G401 (cell line): ENCODE results near the gene DCAF6. TPM values are rescaled to one million over a fixed set of nuclear protein-coding genes. Genes with fewer than 3 reads are reported as not detected.

Experiments
- DNase-seq: peaks from one replicate; pipeline ENCODE4 v3.0.0-alpha.2; 2015; ENCODE audit warnings: low spot score
- in situ Hi-C: cut with HindIII; loops from 2 replicates; pipeline ENCODE4 v1.10.0; 2016; ENCODE audit warnings: low sequenced_read_pairs, mixed read lengths
- total RNA-seq: library from RNA; depleted of rRNA; stranded (reverse); fragments of >200 nt; shearing (Covaris generic); gene quantifications from 2 replicates; pipeline ENCODE4 v1.2.3, GENCODE V29; 2014

DCAF6 gene
- total RNA-seq, 1 experiment from 2014 or later = 56.2 TPM

DNA sequence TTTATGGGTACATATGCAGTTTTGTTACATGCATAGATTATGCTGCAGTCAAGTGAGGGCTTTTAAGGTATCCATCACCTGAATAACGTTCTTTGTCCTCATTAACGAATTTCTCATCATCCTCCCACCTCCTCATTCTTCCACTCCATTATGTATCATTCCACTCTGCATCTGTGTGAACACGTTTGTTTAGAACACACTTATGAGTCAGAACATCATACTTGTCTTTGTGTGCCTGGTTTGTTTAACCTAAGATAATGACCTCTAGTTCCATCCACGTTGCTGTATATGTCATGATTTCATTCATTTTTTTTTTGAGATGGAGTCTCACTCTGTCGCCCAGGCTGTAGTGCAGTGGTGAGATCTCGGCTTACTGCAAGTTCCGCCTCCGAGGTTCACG lies 7.1 kb downstream of the DCAF6 start:
- no peak for DNase-seq
- in situ Hi-C loops = no loop called here

DNA sequence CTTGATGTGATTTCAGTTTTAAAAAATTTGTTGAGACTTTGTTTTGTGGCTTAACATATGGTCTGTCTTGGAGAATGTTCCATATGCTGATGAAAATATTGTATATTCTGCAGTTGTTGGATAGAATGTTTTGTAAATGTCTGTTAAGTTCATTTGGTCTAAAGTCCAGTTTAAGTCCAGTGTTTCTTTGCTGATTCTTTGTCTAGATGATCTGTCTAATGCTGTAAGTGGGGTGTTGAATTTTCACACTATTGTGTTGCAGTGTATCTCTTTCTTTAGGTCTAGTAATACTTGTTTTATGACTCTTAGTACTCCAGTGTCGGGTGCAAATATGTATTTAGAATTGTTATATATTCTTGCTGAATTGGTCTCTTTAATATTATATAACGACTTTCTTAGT lies 11.2 kb downstream of the DCAF6 start:
- in situ Hi-C loops = no loop called here
- DNase-seq = no peak

DNA sequence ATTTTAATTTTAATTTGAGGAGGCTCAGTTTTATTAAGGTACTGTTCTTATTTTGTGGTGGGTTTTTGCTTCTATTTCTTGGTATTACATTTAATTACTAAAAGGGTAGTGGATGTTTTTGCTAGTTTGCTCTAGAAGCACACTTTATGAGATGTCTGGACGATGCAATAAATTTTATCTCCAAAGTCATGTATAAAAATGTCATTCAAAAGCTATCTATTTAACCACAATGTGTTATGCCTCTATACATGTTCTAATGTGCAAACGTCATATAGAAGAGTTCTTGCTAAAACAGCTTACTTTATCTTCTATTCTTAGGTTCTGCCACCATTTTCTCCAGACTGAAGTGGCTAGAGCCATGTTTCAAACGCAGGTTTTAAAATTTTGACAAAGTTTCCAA lies 13.3 kb downstream of the DCAF6 start:
- no peak for DNase-seq
- in situ Hi-C loops = no loop called here

DNA sequence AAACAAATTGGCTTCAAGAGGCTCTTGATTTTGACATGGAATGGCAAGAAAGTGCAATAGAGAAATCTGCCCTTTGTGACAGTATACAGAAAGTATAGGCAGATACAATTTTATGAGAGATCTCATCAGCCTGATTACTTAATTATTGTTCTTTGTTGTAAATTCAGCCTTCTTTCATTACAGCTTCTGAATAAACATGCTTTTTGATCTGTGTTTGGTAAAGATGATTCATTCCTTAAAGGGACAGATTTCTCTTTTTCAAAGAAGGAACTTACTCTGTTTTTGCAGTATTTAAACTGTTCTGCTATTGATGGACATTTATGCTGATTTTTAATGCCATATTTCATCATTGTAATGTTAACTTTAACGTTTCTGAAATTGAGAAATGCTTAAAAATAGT lies 14.1 kb downstream of the DCAF6 start:
- in situ Hi-C loops = no loop called here
- no peak for DNase-seq

DNA sequence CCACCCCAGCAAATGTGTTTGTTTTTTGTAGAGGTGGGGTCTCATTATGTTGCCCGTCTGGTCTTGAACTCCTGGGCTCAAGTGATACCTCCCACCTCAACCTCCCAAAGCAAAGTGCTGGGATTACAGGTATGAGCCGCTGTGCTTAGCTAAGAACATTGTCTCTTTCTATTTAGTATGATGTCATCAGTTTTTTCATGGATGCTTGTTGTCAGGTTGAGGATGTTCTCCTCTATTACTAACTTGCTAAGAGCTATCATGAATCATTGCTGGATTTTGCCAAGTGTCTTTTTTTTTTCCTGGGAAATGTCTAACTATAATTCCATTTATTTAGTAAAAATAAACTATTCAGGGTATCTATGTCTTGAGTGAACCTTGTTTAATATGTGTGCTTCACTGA lies 19.4 kb downstream of the DCAF6 start:
- no peak for DNase-seq
- in situ Hi-C loops = no loop called here

DNA sequence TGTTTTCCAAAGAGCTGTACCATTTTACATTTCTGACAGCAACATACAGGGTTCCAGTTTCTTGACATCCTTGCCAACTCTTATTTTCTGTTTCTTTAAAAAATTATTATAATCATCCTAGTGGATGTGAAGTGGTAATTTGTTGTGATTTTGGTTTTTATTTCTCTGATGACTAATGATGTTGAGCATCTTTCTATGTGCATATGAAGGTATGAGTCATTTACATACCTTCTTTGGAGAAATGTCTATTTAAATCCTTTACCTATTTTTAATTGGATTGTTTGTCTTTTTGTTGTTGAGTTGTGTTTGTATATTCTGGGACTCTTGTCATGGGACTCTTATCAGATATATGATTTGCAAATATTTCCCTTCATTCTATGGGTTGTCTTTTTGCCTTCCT lies 21.2 kb downstream of the DCAF6 start:
- no peak for DNase-seq
- in situ Hi-C loops = no loop called here

DNA sequence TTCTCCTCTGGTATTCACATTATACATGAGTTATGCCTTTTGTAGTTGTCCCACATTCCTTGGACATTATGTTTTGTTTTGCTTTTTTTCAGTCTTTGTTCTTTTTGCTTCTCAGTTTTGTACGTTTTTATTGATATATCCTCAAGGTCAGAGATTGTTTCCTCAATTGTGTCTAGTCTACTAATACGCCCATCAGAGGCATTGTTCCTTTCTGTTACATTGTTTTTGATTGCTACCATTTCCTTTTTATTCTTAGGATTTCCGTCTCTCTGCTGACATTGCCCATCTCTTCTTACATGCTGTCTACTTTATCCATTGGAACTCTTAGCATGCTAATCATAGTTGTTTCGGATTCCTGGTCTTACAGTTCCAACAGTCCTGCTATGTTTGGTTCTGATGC lies 28.2 kb downstream of the DCAF6 start:
- in situ Hi-C loops = no loop called here
- DNase-seq = no peak

DNA sequence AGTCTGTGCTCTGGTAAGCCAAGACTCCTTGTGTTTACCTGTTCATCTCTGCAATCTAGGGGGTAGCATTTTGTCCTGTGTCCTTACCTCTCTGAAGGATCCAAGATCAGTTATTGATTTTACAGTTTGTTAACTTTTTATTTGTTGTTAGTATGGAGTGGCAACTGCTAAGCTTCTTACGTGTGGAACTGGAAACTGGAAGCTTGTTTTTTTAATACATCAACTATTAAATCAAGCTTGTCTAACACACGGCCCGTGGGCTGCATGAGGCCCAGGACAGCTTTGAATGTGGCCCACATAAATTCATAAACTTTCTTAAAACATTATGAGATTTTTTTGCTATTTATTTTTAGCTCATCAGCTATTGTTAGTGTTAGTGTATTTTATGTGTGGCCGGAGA lies 29.6 kb downstream of the DCAF6 start:
- no peak for DNase-seq
- in situ Hi-C loops = no loop called here

DNA sequence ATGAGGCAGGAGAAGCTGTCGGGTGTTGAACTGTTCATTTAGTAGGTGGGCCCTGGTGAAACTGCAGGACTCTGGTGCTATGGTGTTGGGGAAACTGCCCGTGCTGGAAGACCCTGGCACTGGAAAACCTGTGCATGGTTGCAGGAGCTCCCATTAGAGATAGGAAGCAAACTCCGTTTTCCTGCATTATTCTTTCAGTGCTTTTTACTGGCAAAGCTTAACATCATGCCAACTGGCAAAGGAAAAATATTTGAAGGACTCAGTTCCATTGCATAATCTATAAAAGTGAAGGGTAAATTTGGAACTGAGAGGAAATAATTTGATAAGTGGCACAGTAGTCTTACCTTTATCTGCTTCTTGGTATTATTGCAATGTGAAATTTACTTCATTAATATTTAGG lies 32.1 kb downstream of the DCAF6 start:
- in situ Hi-C loops = no loop called here
- DNase-seq = no peak

DNA sequence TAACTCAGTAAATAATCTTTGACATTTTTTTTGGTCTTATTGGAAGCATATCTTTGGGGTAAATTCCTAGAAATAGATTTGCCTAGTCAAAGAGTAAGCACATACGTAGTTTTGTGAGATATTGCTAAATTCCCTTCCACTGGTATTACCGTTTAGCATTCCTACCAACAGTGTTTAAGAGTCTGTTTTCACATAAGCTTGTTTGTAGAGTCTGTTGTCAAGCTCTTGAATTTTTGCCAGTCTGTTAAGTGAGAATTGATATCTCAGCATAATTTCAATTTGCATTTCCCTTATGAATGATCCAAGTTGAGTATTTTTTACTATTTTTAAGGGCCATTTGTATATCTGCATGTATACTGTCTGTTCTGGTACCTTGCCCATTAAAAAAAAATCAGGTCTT lies 37.3 kb downstream of the DCAF6 start:
- DNase-seq = peak; percentile 4
- in situ Hi-C loops = no loop called here

DNA sequence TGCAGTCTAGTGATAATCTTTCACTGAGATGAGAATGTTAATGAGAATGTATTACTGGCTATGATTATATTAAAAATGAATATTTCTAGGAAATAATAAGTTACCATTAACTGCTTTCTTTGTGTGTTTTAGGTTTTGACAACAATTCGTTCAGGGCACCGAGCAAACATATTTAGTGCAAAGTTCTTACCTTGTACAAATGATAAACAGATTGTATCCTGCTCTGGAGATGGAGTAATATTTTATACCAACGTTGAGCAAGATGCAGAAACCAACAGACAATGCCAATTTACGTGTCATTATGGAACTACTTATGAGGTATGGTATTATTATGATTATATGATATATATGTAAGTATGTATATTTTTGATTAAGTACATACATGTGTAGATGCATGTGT lies 38.2 kb downstream of the DCAF6 start:
- in situ Hi-C loops = no loop called here

DNA sequence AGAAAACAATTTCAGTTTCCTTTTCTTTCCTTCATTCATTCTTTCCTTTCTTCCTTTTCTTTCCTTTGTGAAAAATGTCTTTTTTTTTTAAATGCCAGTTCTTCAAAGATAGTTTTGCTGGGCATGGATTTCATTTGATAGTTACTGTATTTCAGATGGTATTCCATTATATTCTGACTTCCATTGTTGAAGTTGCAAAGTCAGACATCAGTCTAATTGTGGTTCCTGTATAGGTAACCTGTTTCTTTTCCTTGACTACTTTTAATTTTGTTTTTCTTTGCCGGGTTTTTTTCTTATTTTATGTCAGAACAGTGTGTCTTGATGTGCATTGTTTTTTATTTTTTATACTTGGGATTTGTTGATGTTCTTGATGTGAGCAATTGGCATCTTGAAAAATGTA lies 40.8 kb downstream of the DCAF6 start:
- no peak for DNase-seq
- in situ Hi-C loops = no loop called here

More for the DNA sequence above, 38.2 kb downstream of the DCAF6 start:
- no peak for DNase-seq

DNA sequence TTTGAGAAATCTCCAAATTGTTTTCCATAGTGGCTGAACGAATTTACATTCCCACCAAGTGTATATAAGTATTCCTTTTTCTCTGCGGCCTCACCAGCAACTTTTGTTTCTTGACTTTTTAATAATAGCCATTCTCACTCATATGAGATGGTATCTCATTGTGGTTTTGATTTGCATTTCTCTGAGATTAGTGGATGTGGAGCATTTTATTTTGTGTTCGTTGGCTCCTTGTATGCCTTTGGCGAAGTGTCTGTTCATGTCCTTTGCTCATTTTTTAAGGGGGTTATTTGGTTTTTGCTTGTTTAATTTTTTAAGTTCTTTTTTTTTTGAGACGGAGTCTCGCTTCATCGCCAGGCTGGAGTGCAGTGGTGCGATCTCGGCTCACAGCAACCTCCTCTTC lies 45.5 kb downstream of the DCAF6 start:
- in situ Hi-C loops = no loop called here
- no peak for DNase-seq

DNA sequence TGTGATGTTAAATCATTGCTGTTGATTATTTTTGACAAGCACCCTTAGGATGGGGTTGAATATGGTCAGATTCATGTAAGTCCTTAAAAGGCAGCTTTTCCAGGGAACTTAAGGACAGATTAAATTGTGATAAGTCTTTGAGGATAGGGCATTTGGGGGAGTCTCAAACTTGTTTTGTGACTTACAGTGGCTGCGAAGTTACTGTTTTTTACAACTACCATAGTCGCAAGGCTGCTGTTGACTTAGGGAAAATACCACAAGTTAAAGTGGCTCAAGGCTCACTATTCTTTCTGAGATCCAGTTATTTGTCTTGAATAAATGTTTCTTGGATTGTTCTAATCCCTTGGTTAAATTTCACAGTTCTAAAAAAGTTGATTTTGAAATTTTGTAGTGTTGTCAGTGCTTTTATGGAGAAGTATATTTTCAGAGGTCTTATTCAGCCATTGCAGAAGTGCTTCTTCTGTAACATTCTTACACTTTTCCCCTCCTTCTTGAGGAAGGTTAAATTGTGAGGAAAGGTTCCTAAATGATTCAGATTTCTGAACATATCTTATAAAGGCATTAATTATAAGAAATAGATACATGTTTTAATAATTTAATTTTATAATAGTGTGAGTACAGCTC lies 47.4 kb downstream of the DCAF6 start:
- in situ Hi-C loops = no loop called here
- no peak for DNase-seq

DNA sequence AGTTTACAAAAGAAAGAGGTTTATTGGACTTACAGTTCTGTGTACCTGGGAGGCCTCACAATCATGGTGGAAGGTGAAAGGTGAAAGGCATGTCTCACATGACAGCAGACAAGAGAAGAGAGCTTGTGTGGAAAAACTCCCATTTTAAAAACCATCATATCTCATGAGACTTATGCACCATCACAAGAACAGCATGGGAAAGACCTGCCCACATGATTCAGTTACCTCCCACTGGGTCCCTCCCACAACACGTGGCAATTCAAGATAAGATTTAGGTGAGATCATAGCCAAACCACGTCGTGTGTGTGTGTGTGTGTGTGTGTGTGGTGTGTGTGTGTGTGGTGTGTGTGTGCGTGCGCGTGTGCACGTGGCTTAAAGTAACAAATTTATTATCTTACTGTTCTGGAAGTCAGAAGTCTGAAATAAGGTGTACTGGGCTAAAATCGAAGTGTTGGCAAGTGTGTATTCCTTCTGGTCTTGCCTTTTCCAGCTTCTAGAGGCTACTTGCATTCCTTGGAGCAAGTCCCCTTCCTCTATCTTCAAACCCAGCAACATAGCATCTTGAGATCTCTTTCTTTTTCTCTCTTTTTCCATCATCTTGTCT lies 48.5 kb downstream of the DCAF6 start:
- in situ Hi-C loops = no loop called here
- no peak for DNase-seq

DNA sequence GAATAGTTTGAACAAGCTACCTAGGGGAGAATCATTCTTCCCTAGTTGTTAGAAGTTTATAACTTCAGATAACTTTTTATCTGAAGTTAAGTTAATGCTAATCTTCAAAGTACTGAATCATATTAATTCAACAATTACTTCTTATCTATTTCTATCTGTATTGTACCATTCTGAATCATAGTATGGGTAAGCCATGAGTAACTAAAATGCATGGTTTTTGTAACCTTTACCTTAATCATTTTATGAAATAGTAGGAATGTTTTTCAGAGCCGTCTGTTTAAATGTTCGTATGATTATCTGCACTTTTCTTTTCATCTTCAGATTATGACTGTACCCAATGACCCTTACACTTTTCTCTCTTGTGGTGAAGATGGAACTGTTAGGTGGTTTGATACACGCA lies 50.7 kb downstream of the DCAF6 start:
- in situ Hi-C loops = no loop called here
- no peak for DNase-seq

DNA sequence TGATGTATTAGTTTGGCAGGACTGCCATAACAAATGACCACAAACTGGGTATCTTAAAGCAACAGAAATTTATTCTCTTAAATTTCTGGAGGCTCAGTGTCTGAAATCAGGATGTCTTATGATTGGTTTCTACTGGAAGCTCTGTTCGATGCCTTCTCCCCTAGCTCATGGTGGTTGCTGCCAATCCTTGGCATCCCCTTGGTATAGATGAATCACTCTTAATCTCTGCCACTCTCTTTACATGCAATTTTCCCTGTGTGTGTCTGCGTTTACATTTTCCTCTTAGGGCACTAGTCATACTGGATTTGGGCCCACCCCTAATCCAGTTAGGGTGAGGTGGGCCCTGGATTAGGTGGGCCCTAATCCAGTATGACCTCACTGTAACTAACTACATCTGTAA lies 55.1 kb downstream of the DCAF6 start:
- DNase-seq = no peak
- in situ Hi-C loops = no loop called here

DNA sequence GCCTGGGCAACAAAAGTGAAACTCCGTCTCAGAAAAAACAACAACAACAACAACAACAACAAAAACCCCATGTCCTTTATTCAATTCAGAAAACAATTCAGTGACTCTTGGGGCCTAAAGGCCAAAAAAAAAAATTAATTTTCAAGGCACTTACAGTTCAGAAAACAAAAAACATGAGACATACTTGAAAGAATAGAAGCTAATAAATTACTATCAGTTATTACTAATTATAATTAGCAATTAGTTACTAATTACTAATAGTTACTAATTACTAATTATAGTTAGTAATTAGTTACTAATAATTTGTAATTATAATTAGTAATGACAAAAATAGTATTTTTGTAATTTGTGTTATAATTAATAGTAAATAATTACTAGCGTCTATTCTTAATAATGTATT lies 57.2 kb downstream of the DCAF6 start:
- DNase-seq = no peak
- in situ Hi-C loops = no loop called here

DNA sequence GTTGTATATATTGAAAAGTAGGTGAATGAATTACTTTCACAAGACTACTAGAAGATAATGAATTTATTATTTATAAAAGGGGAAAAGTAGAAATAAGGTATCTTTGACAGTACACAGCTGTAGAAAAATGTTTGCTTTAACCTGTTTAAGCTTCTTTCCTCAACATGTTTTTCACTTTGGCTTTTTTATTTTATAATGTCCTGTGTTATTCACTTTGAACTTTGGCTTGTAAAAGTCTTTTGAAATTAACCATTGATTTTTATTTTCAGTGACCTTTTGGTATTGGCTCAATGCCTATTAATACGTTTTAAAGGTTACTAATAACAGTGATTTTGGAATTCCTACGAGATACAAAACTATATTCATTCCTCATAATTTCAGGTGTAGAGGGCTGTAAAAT lies 58.1 kb downstream of the DCAF6 start:
- DNase-seq = no peak
- in situ Hi-C loops = no loop called here

DNA sequence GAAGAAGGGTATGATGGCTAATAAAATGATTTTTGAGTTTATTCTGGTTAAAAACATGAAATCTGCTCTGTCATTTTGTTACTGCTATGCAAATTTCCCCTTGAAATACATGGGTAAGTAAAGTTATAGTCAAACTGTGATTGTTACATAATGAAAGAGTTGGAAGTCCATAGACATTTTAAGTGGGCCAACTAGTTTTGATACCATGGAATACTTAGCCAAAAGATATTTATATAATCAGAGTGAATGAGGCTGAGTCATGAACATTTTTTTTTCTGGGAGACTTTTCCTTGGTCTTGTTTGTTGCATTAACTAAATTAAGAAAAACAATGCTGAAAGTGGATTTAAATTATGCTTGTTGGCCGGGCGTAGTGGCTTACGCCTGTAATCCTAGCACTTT lies 58.6 kb downstream of the DCAF6 start:
- in situ Hi-C loops = no loop called here
- no peak for DNase-seq

DNA sequence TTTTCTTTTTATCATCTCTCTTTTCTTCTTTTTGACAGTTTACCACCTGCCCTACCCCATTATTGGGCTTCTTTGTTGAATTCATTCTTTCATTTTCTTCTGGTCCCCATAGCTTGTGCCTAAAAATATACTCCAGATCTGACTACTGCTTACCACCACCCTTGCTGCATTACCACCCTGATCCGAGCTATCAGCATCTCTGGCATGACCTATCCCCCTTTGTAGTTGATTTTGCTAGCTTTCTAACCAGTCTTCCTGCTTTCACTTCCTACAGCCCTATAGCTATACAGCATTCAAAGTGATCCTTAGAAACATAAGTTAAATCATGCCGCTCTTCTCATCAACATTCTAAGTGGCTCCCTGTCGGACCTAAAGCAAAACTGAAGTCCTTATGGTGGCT lies 59.8 kb downstream of the DCAF6 start:
- in situ Hi-C loops = no loop called here
- DNase-seq = no peak
